ENCODE data around the gene OVOL2. TPM values are rescaled to one million over a fixed set of nuclear protein-coding genes. Genes with fewer than 3 reads are reported as not detected.

The OVOL2 gene
- total and polyA plus RNA-seq, 4 donors = 0.13 to 0.17 TPM; not detected in 2

- 67% methylated on average over 17 of the region's 17 CpGs for WGBS
- Histone ChIP-seq H3K9ac (ENCODE audit: low read depth in 1 of 2, low read length in 2 of 2) (no peak overlapping the region), H3K4me3 (ENCODE audit: low read depth in 1 of 3, low read length in 3 of 3) (no peak overlapping the region), H3K4me1 (ENCODE audit: control insufficient read depth in 4 of 4, insufficient read depth in 4 of 4, low read length in 3 of 4) (no peaks in the 10 kb centered on the region), H3K9me3 (ENCODE audit: control insufficient read depth in 4 of 4, low read length in 3 of 4) (no peaks in the 10 kb centered on the region), H3K27me3 (ENCODE audit: control insufficient read depth in 4 of 4, insufficient read depth in 4 of 4, low read length in 3 of 4) (peaks cover 0 to 3% (median 0%) of the 10 kb centered on the region in 4 donors), H3K27ac (ENCODE audit: low read depth in 1 of 2, low read length in 2 of 2) (no peak overlapping the region), H3K36me3 (ENCODE audit: control insufficient read depth in 4 of 4, insufficient read depth in 3 of 4, low read depth in 1 of 4, low read length in 3 of 4) (no peaks in the 10 kb centered on the region)
- no peak for DNase-seq (ENCODE audit: low spot score)
- no peak for TF ChIP-seq GABPA (IDR thresholded peaks at IDR 0.05 in 1 of 2, conservative IDR thresholded peaks at IDR 0.05 in 1 of 2)
- no peak for TF ChIP-seq RXRA (IDR thresholded peaks at IDR 0.05)
- no peak for TF ChIP-seq MAX (IDR thresholded peaks at IDR 0.05)
- TF ChIP-seq YY1 (IDR thresholded peaks at IDR 0.05) = no peak
- TF ChIP-seq NR2F2 (IDR thresholded peaks at IDR 0.05) = no peak
- TF ChIP-seq RAD21 (IDR thresholded peaks at IDR 0.05) = no peak
- no peak for TF ChIP-seq SP1 (IDR thresholded peaks at IDR 0.05)
- TF ChIP-seq EGR1 (IDR thresholded peaks at IDR 0.05; ENCODE audit: low read depth in 2 of 2) = no peak
- TF ChIP-seq ZBTB33 (IDR thresholded peaks at IDR 0.05) = no peak
- TF ChIP-seq FOXA2 (IDR thresholded peaks at IDR 0.05) = no peak
- no peak for TF ChIP-seq ATF3 (IDR thresholded peaks at IDR 0.05)
- TF ChIP-seq TAF1 (conservative IDR thresholded peaks at IDR 0.05) = no peak
- no peak for TF ChIP-seq HNF4G (IDR thresholded peaks at IDR 0.05)
- no peak for TF ChIP-seq JUND (IDR thresholded peaks at IDR 0.05)
- no peak for TF ChIP-seq CTCF (IDR thresholded peaks at IDR 0.05; ENCODE audit: low read depth, low read length, missing input control)
- no peak for TF ChIP-seq HNF4A (conservative IDR thresholded peaks at IDR 0.05)
Observed at GRCh38 chr20:18032977-18033892, 24.5 kb downstream of the OVOL2 start.

GRCh38 chr20:18031888-18032509, 25.7 kb downstream of the OVOL2 start:
- Histone ChIP-seq H3K4me3 (ENCODE audit: low read depth in 1 of 3, low read length in 3 of 3) (no peak overlapping the region), H3K9me3 (ENCODE audit: control insufficient read depth in 4 of 4, low read length in 3 of 4) (no peaks in the 10 kb centered on the region), H3K9ac (ENCODE audit: low read depth in 1 of 2, low read length in 2 of 2) (no peak overlapping the region), H3K4me1 (ENCODE audit: control insufficient read depth in 4 of 4, insufficient read depth in 4 of 4, low read length in 3 of 4) (no peaks in the 10 kb centered on the region), H3K27me3 (ENCODE audit: control insufficient read depth in 4 of 4, insufficient read depth in 4 of 4, low read length in 3 of 4) (peaks cover 0 to 3% (median 0%) of the 10 kb centered on the region in 4 donors), H3K27ac (ENCODE audit: low read depth in 1 of 2, low read length in 2 of 2) (no peak overlapping the region), H3K36me3 (ENCODE audit: control insufficient read depth in 4 of 4, insufficient read depth in 3 of 4, low read depth in 1 of 4, low read length in 3 of 4) (no peaks in the 10 kb centered on the region)
- DNase-seq (ENCODE audit: low spot score) = no peak
- 75% methylated on average over 7 of the region's 7 CpGs for WGBS
- TF ChIP-seq TAF1 (conservative IDR thresholded peaks at IDR 0.05) (no peak), FOXA1 (IDR thresholded peaks at IDR 0.05) (no peak), GABPA (IDR thresholded peaks at IDR 0.05 in 1 of 2, conservative IDR thresholded peaks at IDR 0.05 in 1 of 2) (no peak), MAX (IDR thresholded peaks at IDR 0.05) (no peak), NR2F2 (IDR thresholded peaks at IDR 0.05) (no peak), CTCF (IDR thresholded peaks at IDR 0.05; ENCODE audit: low read depth, low read length, missing input control) (no peak), JUND (IDR thresholded peaks at IDR 0.05) (no peak), RXRA (IDR thresholded peaks at IDR 0.05) (no peak), YY1 (IDR thresholded peaks at IDR 0.05) (no peak), ZBTB33 (IDR thresholded peaks at IDR 0.05) (no peak)
